ENCODE results near the gene BMF. TPM values are rescaled to one million over a fixed set of nuclear protein-coding genes. Genes with fewer than 3 reads are reported as not detected.

The BMF gene
- total RNA-seq, 4 donors from 2014 or later = 31.9 to 49.3 (median 37.2) TPM

DNA sequence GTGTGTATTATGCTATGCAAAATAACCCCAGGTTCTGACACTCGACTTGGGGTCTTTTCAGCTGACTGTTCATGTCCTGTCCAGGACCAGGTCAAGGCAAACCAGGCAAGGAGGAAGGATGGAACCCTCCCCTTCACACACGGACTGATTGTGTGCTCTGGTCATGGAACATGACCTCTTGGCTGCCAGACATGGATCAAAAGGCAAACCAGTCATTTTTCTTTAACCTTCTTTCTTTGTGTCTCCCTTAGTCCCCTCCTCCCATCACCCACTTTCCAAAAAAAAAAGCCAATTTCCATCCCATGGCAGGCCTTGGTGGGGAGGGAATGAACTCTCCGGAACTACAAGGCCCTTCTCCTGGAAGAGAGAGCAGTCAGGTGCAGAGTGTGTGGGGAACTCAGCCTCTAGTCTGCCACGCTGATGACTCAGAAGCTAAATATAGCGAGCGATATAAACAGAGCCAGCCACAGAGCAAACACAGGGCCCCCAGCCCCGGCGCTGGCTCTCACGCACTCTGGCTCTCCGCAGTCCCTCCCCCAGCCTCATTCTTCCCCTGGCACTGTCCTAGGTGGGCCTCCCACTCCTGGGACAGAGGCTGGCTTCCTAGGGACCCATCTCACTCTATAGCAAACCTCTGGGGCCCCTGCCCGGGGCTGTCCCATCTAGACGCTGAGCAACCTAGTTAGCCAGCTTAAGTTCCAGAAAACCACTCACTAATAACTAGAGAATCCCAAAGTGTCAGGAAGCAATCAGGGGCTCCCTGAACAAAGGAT is 10.0 kb downstream of the BMF start:
- intact Hi-C loops (cut with DNase I) = no loop called here
- DNase-seq = peak; percentile 88 to 91
- Histone ChIP-seq H3K36me3 (no peaks in the 10 kb centered on the region), H3K27me3 (no peaks in the 10 kb centered on the region), H3K27ac (peak overlapping the region; percentile 89 to 96 (median 92)), H3K4me3 (replicated peaks in 1 of 3) (no peak overlapping the region), H3K4me1 (peaks cover 91 to 100% of the 10 kb centered on the region in 2 donors), H3K9me3 (no peaks in the 10 kb centered on the region)
- peak in 1 of 2 donors; percentile 69 for TF ChIP-seq POLR2A (IDR thresholded peaks at IDR 0.05)
- TF ChIP-seq, protein P1, sequence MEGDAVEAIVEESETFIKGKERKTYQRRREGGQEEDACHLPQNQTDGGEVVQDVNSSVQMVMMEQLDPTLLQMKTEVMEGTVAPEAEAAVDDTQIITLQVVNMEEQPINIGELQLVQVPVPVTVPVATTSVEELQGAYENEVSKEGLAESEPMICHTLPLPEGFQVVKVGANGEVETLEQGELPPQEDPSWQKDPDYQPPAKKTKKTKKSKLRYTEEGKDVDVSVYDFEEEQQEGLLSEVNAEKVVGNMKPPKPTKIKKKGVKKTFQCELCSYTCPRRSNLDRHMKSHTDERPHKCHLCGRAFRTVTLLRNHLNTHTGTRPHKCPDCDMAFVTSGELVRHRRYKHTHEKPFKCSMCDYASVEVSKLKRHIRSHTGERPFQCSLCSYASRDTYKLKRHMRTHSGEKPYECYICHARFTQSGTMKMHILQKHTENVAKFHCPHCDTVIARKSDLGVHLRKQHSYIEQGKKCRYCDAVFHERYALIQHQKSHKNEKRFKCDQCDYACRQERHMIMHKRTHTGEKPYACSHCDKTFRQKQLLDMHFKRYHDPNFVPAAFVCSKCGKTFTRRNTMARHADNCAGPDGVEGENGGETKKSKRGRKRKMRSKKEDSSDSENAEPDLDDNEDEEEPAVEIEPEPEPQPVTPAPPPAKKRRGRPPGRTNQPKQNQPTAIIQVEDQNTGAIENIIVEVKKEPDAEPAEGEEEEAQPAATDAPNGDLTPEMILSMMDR (IDR thresholded peaks at IDR 0.05) = no peak
- WGBS, 2 donors = 4 to 6% methylated on average over 10 to 12 of the region's 12 CpGs

DNA sequence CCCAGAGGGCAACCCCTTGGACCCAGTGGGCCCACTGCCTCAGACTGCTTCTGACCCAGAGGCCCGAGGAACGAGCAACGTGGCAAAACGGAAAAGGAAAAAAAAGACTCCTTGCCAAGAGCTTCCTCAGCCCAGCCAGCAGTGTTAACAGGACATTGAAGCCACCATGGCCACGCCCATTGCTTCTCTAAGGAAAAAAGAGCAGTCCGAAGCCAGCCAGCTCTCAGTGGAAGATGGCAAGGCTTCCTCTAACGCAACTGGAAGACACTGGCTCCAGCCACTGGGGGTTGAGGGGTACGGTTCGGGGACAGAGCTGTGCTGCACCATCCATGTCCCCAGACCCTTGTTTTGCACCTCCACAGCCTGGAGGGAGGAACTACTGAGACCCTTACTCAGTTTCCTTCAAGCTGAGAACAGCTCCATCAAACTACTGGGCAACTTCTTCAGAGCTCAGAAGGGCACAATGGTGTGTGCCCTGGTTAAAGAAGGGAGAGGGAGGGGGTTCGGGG is 10.7 kb downstream of the BMF start:
- Histone ChIP-seq H3K4me1 (peaks cover 91 to 100% of the 10 kb centered on the region in 2 donors), H3K27me3 (no peaks in the 10 kb centered on the region), H3K36me3 (no peaks in the 10 kb centered on the region), H3K4me3 (replicated peaks in 1 of 3) (no peak overlapping the region), H3K9me3 (no peaks in the 10 kb centered on the region), H3K27ac (peak overlapping the region; percentile 89 to 96 (median 92))
- TF ChIP-seq POLR2A (IDR thresholded peaks at IDR 0.05) = no peak
- TF ChIP-seq, protein P1 (IDR thresholded peaks at IDR 0.05) = no peak
- intact Hi-C loops (cut with DNase I) = no loop called here
- WGBS, 2 donors = 32 to 41% methylated on average over 5 to 10 of the region's 10 CpGs
- peak; percentile 53 to 54 for DNase-seq

DNA sequence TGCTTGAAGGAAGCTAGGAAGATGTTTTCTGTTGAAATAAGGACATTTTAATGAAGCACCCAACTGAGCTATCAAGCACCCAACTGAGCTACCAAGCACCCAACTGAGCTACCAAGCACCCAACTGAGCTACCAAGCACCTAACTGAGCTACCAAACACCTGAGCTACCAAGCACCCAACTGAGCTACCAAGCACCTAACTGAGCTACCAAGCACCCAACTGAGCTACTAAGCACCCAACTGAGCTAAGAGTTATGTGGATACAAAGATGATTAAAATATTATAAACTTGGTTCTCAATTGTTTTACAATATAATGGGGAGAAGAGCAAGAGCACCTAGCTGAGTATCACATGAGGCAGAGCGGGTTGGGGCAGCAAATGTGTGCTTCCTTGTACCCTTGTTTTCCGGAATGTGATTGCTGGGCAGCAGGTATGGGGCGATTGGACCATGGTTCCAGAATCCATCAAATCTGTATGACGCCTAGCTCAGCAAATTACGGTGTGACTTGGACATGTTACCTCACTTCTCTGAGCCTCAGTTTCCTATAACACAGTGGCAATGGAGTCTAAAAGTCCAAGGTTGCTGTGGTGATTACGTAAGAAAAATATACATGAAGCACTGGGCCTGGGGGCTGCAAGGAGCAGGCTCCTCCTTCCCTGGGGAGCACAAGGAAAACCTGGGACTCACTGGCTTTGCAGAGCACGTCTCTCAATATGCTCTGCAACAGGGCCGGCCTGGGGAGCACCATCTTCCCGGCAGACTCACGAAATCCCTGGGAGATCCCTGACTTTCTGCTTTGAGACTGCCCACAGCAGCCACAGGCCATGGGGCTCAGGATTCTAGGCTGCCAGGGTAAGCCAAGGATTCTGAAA is 11.3 kb downstream of the BMF start:
- Histone ChIP-seq H3K36me3 (no peaks in the 10 kb centered on the region), H3K4me1 (peaks cover 90 to 100% of the 10 kb centered on the region in 2 donors), H3K27me3 (no peaks in the 10 kb centered on the region), H3K9me3 (no peaks in the 10 kb centered on the region), H3K27ac (peak overlapping the region; percentile 89 to 96 (median 92)), H3K4me3 (replicated peaks in 1 of 3) (no peak overlapping the region)
- TF ChIP-seq, protein P1 (IDR thresholded peaks at IDR 0.05) = no peak
- intact Hi-C loops (cut with DNase I) = no loop called here
- DNase-seq = no peak
- WGBS, 2 donors = 79 to 80% methylated on average over 7 to 10 of the region's 10 CpGs

DNA sequence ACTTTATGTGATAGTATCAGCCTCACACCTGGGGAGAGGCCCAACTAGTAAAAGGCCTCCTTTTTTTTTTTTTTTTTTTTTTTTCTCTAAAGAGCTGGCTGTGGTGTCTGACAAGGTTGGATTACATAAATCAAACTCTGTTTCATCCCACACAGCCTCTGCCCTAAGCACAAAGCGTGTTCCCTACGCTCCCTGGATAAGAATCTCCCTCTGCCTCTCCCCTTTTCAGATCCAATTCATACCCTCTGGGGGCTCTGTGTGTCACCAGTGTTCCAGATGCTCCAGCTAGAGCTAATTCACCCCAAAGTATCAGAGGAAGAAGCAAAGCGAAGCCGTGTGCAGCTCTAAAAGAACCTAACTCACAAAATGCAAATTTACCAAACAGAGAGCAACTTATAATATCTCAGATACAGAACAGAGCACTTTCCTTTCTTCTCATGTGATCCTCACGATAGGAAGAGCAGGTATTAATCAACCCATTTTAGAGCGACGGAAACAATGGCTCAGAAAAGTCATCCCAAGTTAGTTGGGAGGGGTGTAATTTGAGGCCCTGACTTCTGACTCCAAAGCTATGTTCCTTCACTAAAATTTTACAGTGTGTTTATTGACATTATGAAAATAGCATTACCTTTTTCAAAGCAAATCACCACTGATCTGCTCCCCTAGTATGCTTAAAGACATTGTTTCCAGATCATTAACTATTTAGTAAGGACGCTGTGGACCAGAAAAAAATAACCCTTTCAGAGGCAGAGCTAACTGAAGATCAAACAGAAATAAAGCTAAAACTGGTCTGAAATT is 12.4 kb downstream of the BMF start:
- H3K4me3 ChIP-seq (replicated peaks in 1 of 3) = no peak overlapping the region
- H3K27me3 ChIP-seq = no peaks in the 10 kb centered on the region
- H3K4me1 ChIP-seq = peaks cover 88 to 100% of the 10 kb centered on the region in 2 donors
- H3K9me3 ChIP-seq = no peaks in the 10 kb centered on the region
- intact Hi-C loops (cut with DNase I) = no loop called here
- H3K27ac ChIP-seq = peak overlapping the region in 2 of 3 donors; percentile 89 to 92
- H3K36me3 ChIP-seq = peaks cover 1 to 4% of the 10 kb centered on the region in 2 donors
- WGBS, 2 donors = 78 to 81% methylated on average over 8 of the region's 8 CpGs
- TF ChIP-seq POLR2A (IDR thresholded peaks at IDR 0.05) = no peak
- TF ChIP-seq, protein P1 (IDR thresholded peaks at IDR 0.05) = no peak
- no peak for DNase-seq

Data from thyroid gland (tissue), 4 donors.